T-helper 2 cell (primary cell): Measurements from ENCODE around the gene PDLIM4.

Experiments used
- DNase-seq, 5 experiments: peaks; one replicate each; pipeline versions ENCODE4 v3.0.0 to v3.0.0-alpha.2; 2012 to 2022

The PDLIM4 gene

GRCh38 chr5:132254321-132254977, 3.0 kb upstream of the PDLIM4 start:
- no peak for DNase-seq

- no peak for DNase-seq
Measured at GRCh38 chr5:132256086-132256782, 1.3 kb upstream of the PDLIM4 start.

GRCh38 chr5:132256783-132257130, 739 bp upstream of the PDLIM4 start:
- DNase-seq = no peak

- DNase-seq = no peak
Measured at GRCh38 chr5:132258102-132259068, 889 bp downstream of the PDLIM4 start.

GRCh38 chr5:132259069-132259851, 1.8 kb downstream of the PDLIM4 start:
- DNase-seq = no peak

GRCh38 chr5:132260051-132260450, 2.6 kb downstream of the PDLIM4 start:
- no peak for DNase-seq

- no peak for DNase-seq
Measured at GRCh38 chr5:132260714-132261551, 3.4 kb downstream of the PDLIM4 start.

- DNase-seq = no peak
Measured at GRCh38 chr5:132261881-132262845, 4.7 kb downstream of the PDLIM4 start.

GRCh38 chr5:132262882-132263547, 5.5 kb downstream of the PDLIM4 start:
- no peak for DNase-seq

GRCh38 chr5:132263548-132264261, 6.2 kb downstream of the PDLIM4 start:
- no peak for DNase-seq

- DNase-seq = no peak
Measured at GRCh38 chr5:132264546-132265335, 7.2 kb downstream of the PDLIM4 start.

- no peak for DNase-seq
Measured at GRCh38 chr5:132265336-132266030, 8.0 kb downstream of the PDLIM4 start.

- DNase-seq = no peak
Measured at GRCh38 chr5:132266031-132266835, 8.7 kb downstream of the PDLIM4 start.

GRCh38 chr5:132266836-132267160, 9.3 kb downstream of the PDLIM4 start:
- no peak for DNase-seq

- DNase-seq = no peak
Measured at GRCh38 chr5:132267166-132267739, 9.8 kb downstream of the PDLIM4 start.

- DNase-seq = no peak
Measured at GRCh38 chr5:132267931-132268768, 10.7 kb downstream of the PDLIM4 start.
